GM19240 (cell line): Measurements from ENCODE around the gene KRT26.
"Not testable (repeated sequence)": the region's sequence is repeated elsewhere in the genome, so short reads cannot be mapped to it uniquely, and the experiment has no call there.

ENCODE experiments used
- DNase-seq: peaks from one replicate; pipeline ENCODE4 v3.0.0; 2011; ENCODE audit warnings: low spot score; ENCODE audit not compliant: insufficient read length

Gene KRT26

DNA sequence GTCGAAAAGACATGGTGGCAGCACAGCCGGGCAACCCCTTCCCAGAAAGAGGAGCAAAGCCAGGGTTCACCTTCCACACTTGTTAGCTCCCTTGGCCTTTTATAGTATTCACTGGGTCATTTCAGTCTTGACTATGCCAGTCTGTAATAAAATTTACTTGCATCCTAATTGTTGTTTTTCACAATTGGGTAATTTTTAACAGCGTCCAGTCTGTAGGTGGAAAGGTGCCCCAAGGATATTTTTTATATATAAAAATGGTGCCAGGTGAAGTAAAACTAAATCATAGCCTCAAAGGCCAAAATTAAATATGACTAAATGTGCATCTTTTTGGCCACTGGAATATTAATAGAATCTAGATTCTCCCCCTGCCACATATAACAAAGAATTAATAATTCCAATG, at the start of gene KRT26:
Gene KRT26 (minus strand): TSS at position 101 of the 400 bp plus-strand sequence. CDS start 88 bp downstream, at position 13.
- no peak for DNase-seq

- DNase-seq, result no peak
These were observed 49.5 kb upstream of the KRT26 start for GRCh38 chr17:40821536-40821935.

- DNase-seq, result no peak
These were observed 48.3 kb upstream of the KRT26 start for GRCh38 chr17:40820228-40820838.

GRCh38 chr17:40819528-40820125, 47.6 kb upstream of the KRT26 start:
- DNase-seq, result no peak

GRCh38 chr17:40818733-40819527, 46.9 kb upstream of the KRT26 start:
- DNase-seq, result peak; percentile 48

DNA sequence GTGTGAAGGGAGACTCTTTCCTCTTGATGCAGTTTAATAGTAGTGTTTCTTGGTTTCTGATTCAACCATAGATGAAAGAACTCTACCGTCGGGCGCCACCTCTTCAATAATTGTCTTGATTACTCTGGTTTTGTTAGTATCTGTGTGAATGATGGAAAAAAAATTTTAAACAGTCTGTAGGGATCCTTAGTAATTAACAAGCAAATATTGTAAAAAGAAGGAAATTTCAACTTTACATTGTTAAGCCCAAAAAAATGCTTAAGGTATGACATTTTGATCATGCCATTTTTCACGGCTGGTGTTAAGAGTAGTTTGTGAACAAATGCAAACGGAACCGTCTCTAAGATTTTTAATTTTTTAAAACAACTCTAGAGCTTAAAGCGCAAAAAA, 46.3 kb upstream of the KRT26 start:
- no peak for DNase-seq

GRCh38 chr17:40817103-40817682, 45.2 kb upstream of the KRT26 start:
- no peak for DNase-seq

DNA sequence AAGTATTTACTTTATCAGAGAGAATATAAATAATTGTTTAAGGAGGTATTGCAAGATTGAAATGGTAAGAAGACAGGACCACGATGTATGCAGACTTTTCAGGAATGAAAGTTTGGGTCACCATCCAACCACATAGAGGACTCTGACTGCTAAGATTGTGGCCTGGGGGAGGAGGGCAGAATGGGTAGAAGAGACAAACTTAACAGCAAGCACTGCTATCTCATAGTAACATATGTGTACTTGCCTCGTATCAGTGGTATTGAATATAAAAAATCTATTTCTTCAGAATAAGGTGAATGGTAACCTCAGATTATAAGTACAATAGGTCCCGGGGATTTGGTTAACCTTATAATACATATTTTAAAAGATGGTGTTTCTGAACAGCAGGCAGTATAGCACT, 44.6 kb upstream of the KRT26 start:
- DNase-seq, result no peak

GRCh38 chr17:40815381-40815780, 43.4 kb upstream of the KRT26 start:
- no peak for DNase-seq

GRCh38 chr17:40814657-40815056, 42.7 kb upstream of the KRT26 start:
- DNase-seq, result not testable (repeated sequence)

- DNase-seq, result no peak
These were observed 41.8 kb upstream of the KRT26 start for GRCh38 chr17:40813804-40814203.

GRCh38 chr17:40812639-40813038, 40.6 kb upstream of the KRT26 start:
- no peak for DNase-seq

GRCh38 chr17:40810494-40810893, 38.5 kb upstream of the KRT26 start:
- DNase-seq, result no peak

- DNase-seq, result no peak
These were observed 37.9 kb upstream of the KRT26 start for GRCh38 chr17:40809721-40810421.

DNA sequence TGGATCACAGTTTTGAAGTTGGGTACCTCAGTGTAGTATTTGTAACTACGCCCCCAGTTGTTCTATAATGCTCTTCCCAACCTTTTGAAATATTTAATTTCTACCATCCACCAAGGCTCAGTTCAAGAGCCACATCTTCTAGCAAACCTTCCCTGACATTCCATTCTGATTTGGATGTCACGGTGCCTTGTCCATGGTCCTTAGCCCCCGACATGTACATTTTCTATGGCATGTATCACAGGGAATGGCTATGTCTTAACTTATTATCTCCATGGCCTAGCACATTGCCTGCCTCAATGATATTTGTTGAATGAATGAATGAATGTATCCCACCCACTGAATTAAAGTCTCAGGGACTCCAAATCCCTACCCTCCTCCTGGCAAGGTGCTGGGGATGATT, 34.1 kb upstream of the KRT26 start:
- DNase-seq, result no peak

DNA sequence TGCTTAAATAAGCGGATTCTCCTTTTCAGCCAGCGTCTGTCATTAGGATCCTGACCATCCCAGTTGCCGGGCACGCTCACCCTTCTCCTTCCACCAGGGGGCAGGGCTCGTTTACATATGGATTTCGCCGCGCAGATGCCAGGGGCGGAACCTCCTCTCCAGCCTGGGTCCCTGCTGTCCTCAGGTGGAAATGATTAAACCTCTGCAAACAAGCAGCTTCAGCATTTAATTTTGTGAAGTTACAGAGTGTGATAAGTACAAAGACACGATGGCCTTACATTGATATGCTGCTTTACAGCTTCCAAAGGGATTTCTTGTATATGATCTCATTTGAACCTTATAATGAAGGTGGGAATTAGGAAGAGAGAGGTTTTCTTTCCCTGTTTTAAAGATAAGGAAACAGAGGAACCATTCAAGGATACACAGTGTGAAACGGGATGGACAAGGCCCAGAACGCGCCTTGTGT, 31.6 kb upstream of the KRT26 start:
- DNase-seq, result peak; percentile 58

DNA sequence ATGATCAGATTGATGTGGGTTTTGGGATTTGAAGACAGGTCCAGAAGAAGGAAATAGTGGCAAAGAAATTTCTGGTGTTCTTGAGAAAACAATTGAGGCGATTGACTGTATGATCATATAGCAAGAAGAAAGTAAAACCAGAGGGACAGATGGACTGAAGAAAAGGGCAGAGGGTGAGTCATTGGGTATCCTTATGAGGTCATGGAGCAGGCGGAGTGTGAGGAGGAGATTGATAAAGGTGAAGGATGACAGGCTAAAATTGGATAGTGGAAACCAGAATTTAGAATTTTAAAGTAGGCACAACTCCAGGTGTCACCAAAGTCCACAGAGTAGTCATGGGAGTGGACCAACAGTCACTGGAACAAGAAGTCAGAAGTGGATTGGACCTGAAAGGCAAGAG, 29.2 kb upstream of the KRT26 start:
- DNase-seq, result no peak

DNA sequence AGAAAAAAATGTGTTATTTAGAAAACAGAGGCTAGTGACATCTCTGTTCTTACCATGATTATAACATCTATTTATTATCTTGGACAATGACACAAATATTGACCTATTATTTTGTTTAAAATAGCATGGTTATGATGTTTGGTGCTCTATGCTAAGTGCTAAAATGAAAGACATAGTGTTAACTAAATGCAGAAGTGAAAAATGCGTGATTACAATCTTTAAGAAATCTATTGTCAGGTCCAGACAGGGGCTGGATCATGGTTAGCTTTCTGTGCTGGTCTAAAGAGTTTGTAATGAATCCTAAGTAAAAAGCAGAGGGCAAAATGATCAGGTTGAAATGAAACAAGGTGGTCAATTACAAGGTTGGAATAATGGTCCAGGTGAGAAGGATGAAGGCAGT, 28.4 kb upstream of the KRT26 start:
- DNase-seq, result no peak

GRCh38 chr17:40799859-40800258, 27.9 kb upstream of the KRT26 start, which contains the start of gene KRT28:
Gene KRT28 (minus strand): TSS chr17:40799959. CDS start chr17:40799893, 66 bp downstream.
- DNase-seq, result no peak

DNA sequence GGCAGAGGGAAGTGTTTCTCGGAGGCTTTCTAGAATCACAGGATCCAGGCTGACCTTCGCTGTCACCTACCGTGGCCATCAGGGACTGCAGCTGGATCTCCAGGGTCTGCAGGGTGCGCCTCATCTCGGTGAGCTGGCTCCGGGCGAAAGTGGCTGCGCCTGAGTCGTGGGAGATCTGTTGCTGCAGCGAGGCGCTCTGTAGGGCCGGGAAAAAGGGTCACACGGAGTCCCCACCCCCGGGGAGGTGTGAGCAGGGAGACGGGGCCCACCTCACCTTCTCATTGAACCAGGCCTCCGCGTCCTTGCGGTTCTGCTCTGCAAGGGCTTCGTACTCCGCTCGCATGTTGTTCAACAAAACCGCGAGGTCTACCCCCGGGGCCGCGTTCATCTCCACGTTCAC, 24.8 kb upstream of the KRT26 start:
- no peak for DNase-seq

- no peak for DNase-seq
These were observed 23.1 kb upstream of the KRT26 start for GRCh38 chr17:40795019-40795667.
